ENCODE measurements around the gene HSD17B4. TPM values are rescaled to one million over a fixed set of nuclear protein-coding genes. Genes with fewer than 3 reads are reported as not detected.
A peak's percentile ranks its signal among the peaks of the same experiment; 100 is the strongest.
"Not testable (repeated sequence)": the region's sequence is repeated elsewhere in the genome, so short reads cannot be mapped to it uniquely, and the experiment has no call there.

The HSD17B4 gene
- polyA plus RNA-seq, 1 donor from 2014 or later, result 117 TPM

- Mint-ChIP-seq H3K9me3 (no peaks in the 10 kb centered on the region), H3K36me3 (peaks cover 3% of the 10 kb centered on the region), H3K27ac (peak overlapping the region in 1 of 3 donors; percentile 86), H3K4me3 (peak overlapping the region in 1 of 4 donors; percentile 96), H3K27me3 (no peaks in the 10 kb centered on the region), H3K4me1 (peaks cover 24 to 34% (median 27%) of the 10 kb centered on the region in 3 donors)
Measured at GRCh38 chr5:119449882-119450281, 2.4 kb upstream of the HSD17B4 start.

GRCh38 chr5:119450627-119451026, 1.7 kb upstream of the HSD17B4 start:
- not testable (repeated sequence) for H3K36me3 Mint-ChIP-seq, H3K27me3 Mint-ChIP-seq, H3K9me3 Mint-ChIP-seq
- H3K27ac Mint-ChIP-seq, result peak overlapping the region in 2 of 3 donors; percentile 73 to 86
- peaks cover 24 to 34% (median 27%) of the 10 kb centered on the region in 3 donors for H3K4me1 Mint-ChIP-seq
- peak overlapping the region; percentile 0 to 96 (median 22) for H3K4me3 Mint-ChIP-seq

- H3K36me3 Mint-ChIP-seq, result peaks cover 3% of the 10 kb centered on the region
- peak overlapping the region; percentile 91 to 97 (median 96) for H3K27ac Mint-ChIP-seq
- H3K9me3 Mint-ChIP-seq, result no peaks in the 10 kb centered on the region
- no peaks in the 10 kb centered on the region for H3K27me3 Mint-ChIP-seq
- H3K4me3 Mint-ChIP-seq, result peak overlapping the region in 3 of 4 donors; percentile 89 to 98 (median 96)
- H3K4me1 Mint-ChIP-seq, result peaks cover 24 to 35% (median 30%) of the 10 kb centered on the region in 3 donors
Measured at GRCh38 chr5:119451561-119451960, 736 bp upstream of the HSD17B4 start.

- no peaks in the 10 kb centered on the region for H3K9me3 Mint-ChIP-seq
- H3K4me1 Mint-ChIP-seq, result peaks cover 24 to 39% (median 33%) of the 10 kb centered on the region in 3 donors
- peaks cover 3% of the 10 kb centered on the region for H3K36me3 Mint-ChIP-seq
- H3K27ac Mint-ChIP-seq, result peak overlapping the region; percentile 91 to 97 (median 96)
- peak overlapping the region; percentile 89 to 98 (median 97) for H3K4me3 Mint-ChIP-seq
- H3K27me3 Mint-ChIP-seq, result no peaks in the 10 kb centered on the region
Measured at GRCh38 chr5:119452060-119452372, 281 bp upstream of the HSD17B4 start.

- H3K4me3 Mint-ChIP-seq, result peak overlapping the region; percentile 89 to 98 (median 97)
- H3K4me1 Mint-ChIP-seq, result peaks cover 25 to 42% (median 35%) of the 10 kb centered on the region in 3 donors
- peak overlapping the region; percentile 91 to 97 (median 96) for H3K27ac Mint-ChIP-seq
- H3K27me3 Mint-ChIP-seq, result no peaks in the 10 kb centered on the region
- H3K9me3 Mint-ChIP-seq, result no peaks in the 10 kb centered on the region
- peaks cover 3% of the 10 kb centered on the region for H3K36me3 Mint-ChIP-seq
Measured at GRCh38 chr5:119453040-119453373, 710 bp downstream of the HSD17B4 start.

- H3K4me1 Mint-ChIP-seq, result peaks cover 25 to 46% (median 38%) of the 10 kb centered on the region in 3 donors
- no peaks in the 10 kb centered on the region for H3K27me3 Mint-ChIP-seq
- peaks cover 3% of the 10 kb centered on the region for H3K36me3 Mint-ChIP-seq
- peak overlapping the region in 2 of 4 donors; percentile 10 to 96 for H3K4me3 Mint-ChIP-seq
- H3K27ac Mint-ChIP-seq, result no peak overlapping the region
- no peaks in the 10 kb centered on the region for H3K9me3 Mint-ChIP-seq
Measured at GRCh38 chr5:119454171-119454570, 1.9 kb downstream of the HSD17B4 start.

GRCh38 chr5:119458911-119459632, 6.8 kb downstream of the HSD17B4 start:
- peaks cover 9 to 30% (median 27%) of the 10 kb centered on the region in 3 donors for H3K4me1 Mint-ChIP-seq
- H3K36me3 Mint-ChIP-seq, result no peaks in the 10 kb centered on the region
- no peak overlapping the region for H3K4me3 Mint-ChIP-seq
- peaks cover 0 to 1% (median 0%) of the 10 kb centered on the region in 3 donors for H3K9me3 Mint-ChIP-seq
- H3K27me3 Mint-ChIP-seq, result no peaks in the 10 kb centered on the region
- H3K27ac Mint-ChIP-seq, result peak overlapping the region in 1 of 3 donors; percentile 49

- Mint-ChIP-seq H3K9me3 (peaks cover 6 to 27% (median 9%) of the 10 kb centered on the region in 3 donors), H3K4me1 (peaks cover 27 to 44% (median 27%) of the 10 kb centered on the region in 3 donors), H3K4me3 (no peak overlapping the region), H3K27me3 (no peaks in the 10 kb centered on the region), H3K27ac (no peak overlapping the region), H3K36me3 (peaks cover 25% of the 10 kb centered on the region)
Measured at GRCh38 chr5:119465640-119466039, 13.3 kb downstream of the HSD17B4 start.

GRCh38 chr5:119468286-119468685, 16.0 kb downstream of the HSD17B4 start:
- H3K4me3 Mint-ChIP-seq, result peak overlapping the region in 1 of 4 donors; percentile 51
- no peaks in the 10 kb centered on the region for H3K27me3 Mint-ChIP-seq
- H3K4me1 Mint-ChIP-seq, result peaks cover 25 to 39% (median 29%) of the 10 kb centered on the region in 3 donors
- peaks cover 6 to 27% (median 9%) of the 10 kb centered on the region in 3 donors for H3K9me3 Mint-ChIP-seq
- H3K36me3 Mint-ChIP-seq, result peaks cover 30% of the 10 kb centered on the region
- peak overlapping the region in 1 of 3 donors; percentile 29 for H3K27ac Mint-ChIP-seq

- Mint-ChIP-seq H3K27me3 (no peaks in the 10 kb centered on the region), H3K4me3 (peak overlapping the region in 1 of 4 donors; percentile 19), H3K36me3 (peaks cover 28% of the 10 kb centered on the region), H3K27ac (peak overlapping the region in 1 of 3 donors; percentile 91), H3K9me3 (peaks cover 4 to 22% (median 9%) of the 10 kb centered on the region in 3 donors), H3K4me1 (peaks cover 18 to 29% (median 25%) of the 10 kb centered on the region in 3 donors)
Measured at GRCh38 chr5:119470105-119470763, 17.9 kb downstream of the HSD17B4 start.

GRCh38 chr5:119470851-119471451, 18.7 kb downstream of the HSD17B4 start:
- peaks cover 13 to 24% (median 19%) of the 10 kb centered on the region in 3 donors for H3K4me1 Mint-ChIP-seq
- H3K27me3 Mint-ChIP-seq, result no peaks in the 10 kb centered on the region
- peaks cover 25% of the 10 kb centered on the region for H3K36me3 Mint-ChIP-seq
- peaks cover 4 to 20% (median 9%) of the 10 kb centered on the region in 3 donors for H3K9me3 Mint-ChIP-seq
- peak overlapping the region in 1 of 3 donors; percentile 91 for H3K27ac Mint-ChIP-seq
- H3K4me3 Mint-ChIP-seq, result no peak overlapping the region

- Mint-ChIP-seq H3K4me3 (peak overlapping the region in 1 of 4 donors; percentile 17), H3K27ac (no peak overlapping the region), H3K9me3 (peaks cover 2 to 8% (median 6%) of the 10 kb centered on the region in 3 donors), H3K4me1 (peaks cover 10 to 12% (median 11%) of the 10 kb centered on the region in 3 donors), H3K27me3 (no peaks in the 10 kb centered on the region), H3K36me3 (peaks cover 18% of the 10 kb centered on the region)
Measured at GRCh38 chr5:119473241-119473640, 20.9 kb downstream of the HSD17B4 start.

- no peak overlapping the region for H3K27ac Mint-ChIP-seq
- H3K36me3 Mint-ChIP-seq, result peaks cover 19% of the 10 kb centered on the region
- H3K27me3 Mint-ChIP-seq, result no peaks in the 10 kb centered on the region
- no peaks in the 10 kb centered on the region for H3K9me3 Mint-ChIP-seq
- H3K4me1 Mint-ChIP-seq, result peaks cover 0 to 1% (median 1%) of the 10 kb centered on the region in 3 donors
- H3K4me3 Mint-ChIP-seq, result no peak overlapping the region
Measured at GRCh38 chr5:119476341-119476740, 24.0 kb downstream of the HSD17B4 start.

GRCh38 chr5:119478781-119479180, 26.5 kb downstream of the HSD17B4 start:
- no peak overlapping the region for H3K27ac Mint-ChIP-seq
- no peaks in the 10 kb centered on the region for H3K9me3 Mint-ChIP-seq
- H3K36me3 Mint-ChIP-seq, result peaks cover 13% of the 10 kb centered on the region
- no peak overlapping the region for H3K4me3 Mint-ChIP-seq
- H3K27me3 Mint-ChIP-seq, result no peaks in the 10 kb centered on the region
- peaks cover 0 to 2% (median 0%) of the 10 kb centered on the region in 3 donors for H3K4me1 Mint-ChIP-seq

- H3K36me3 Mint-ChIP-seq, result peaks cover 17% of the 10 kb centered on the region
- H3K4me3 Mint-ChIP-seq, H3K4me1 Mint-ChIP-seq, H3K27me3 Mint-ChIP-seq, H3K9me3 Mint-ChIP-seq, H3K27ac Mint-ChIP-seq: not testable (repeated sequence)
Measured at GRCh38 chr5:119480629-119481028, 28.3 kb downstream of the HSD17B4 start.
